SK-N-MC (cell line): ENCODE measurements around the gene SPTBN4.

Experiments
- EZH2 ChIP-seq: fragments of 200-600 bp; sonication (generic); IDR thresholded peaks from one replicate; pipeline ENCODE4 v1.6.1; 2017; ENCODE audit warnings: antibody characterized with exemption
- POLR2AphosphoS5 ChIP-seq: IDR thresholded peaks from 2 replicates; pipeline ENCODE4 v1.6.1; 2012; ENCODE audit warnings: mild to moderate bottlenecking, low read depth, low read length, borderline replicate concordance

- peak; percentile 87; the same call in 1 of the 2 replicates for TF ChIP-seq POLR2AphosphoS5
- TF ChIP-seq EZH2: no peak
Observed at GRCh38 chr19:40444000-40444824, 22.6 kb upstream of the SPTBN4 start, which contains the start of gene SERTAD3.
